Caco-2 (cell line): Measurements from ENCODE around the gene SSTR5. TPM values are rescaled to one million over a fixed set of nuclear protein-coding genes. Genes with fewer than 3 reads are reported as not detected.

Source experiments
- BruUV-seq: library from RNA; stranded (reverse); fragments of 400-500 nt; replicated peaks from 2 replicates; lab custom pipeline; 2021; lab: Mats Ljungman, UMichigan
- CTCF ChIA-PET: fragments of 300-600 bp; sonication (Branson Sonifier 250); formaldehyde crosslinking; loops from one replicate; lab custom pipeline; 2022; ENCODE audit warnings: antibody characterized with exemption; lab: Charles Lee
- POLR2A ChIA-PET: fragments of 300-600 bp; sonication (Branson Sonifier 250); formaldehyde crosslinking; loops from one replicate; lab custom pipeline; 2022; ENCODE audit warnings: antibody characterized with exemption; lab: Charles Lee
- DNase-seq, 2 experiments: peaks; one replicate each; pipeline versions ENCODE4 v3.0.0 to v3.0.0-alpha.2; 2020 to 2022
- H3K27me3 ChIP-seq: replicated peaks from 2 replicates; pipeline ENCODE4 v1.6.0; 2011; ENCODE audit warnings: low read length; ENCODE audit not compliant: control insufficient read depth, insufficient read depth
- H3K36me3 ChIP-seq: 2 replicates; pipeline ENCODE4 v1.5.1; 2011; ENCODE audit warnings: low read length; ENCODE audit not compliant: control insufficient read depth, insufficient read depth
- H3K4me1 ChIP-seq: fragments of 250-450 bp; sonication (Bioruptor Pico); 2 replicates; pipeline ENCODE4 v1.5.1; 2020; ENCODE audit warnings: mild to moderate bottlenecking
- H3K4me3 ChIP-seq: 2 replicates; pipeline ENCODE4 v1.5.1; 2011; ENCODE audit warnings: low read depth, mild to moderate bottlenecking, control low read depth, low read length
- H3K9me3 ChIP-seq: fragments of 250-450 bp; sonication (Bioruptor Pico); 2 replicates; pipeline ENCODE4 v1.5.1; 2020; ENCODE audit warnings: mild to moderate bottlenecking, moderate library complexity
- H3K27ac Mint-ChIP-seq: one replicate; pipeline ENCODE4 v1.8.0; 2022; ENCODE audit warnings: mixed read lengths; ENCODE audit not compliant: unreplicated experiment
- H3K27me3 Mint-ChIP-seq: one replicate; pipeline ENCODE4 v1.8.0; 2022; ENCODE audit warnings: mixed read lengths; ENCODE audit not compliant: insufficient read depth, unreplicated experiment
- H3K36me3 Mint-ChIP-seq: one replicate; pipeline ENCODE4 v1.8.0; 2022; ENCODE audit warnings: mild to moderate bottlenecking, mixed read lengths; ENCODE audit not compliant: insufficient read depth, unreplicated experiment
- H3K4me1 Mint-ChIP-seq: one replicate; pipeline ENCODE4 v1.8.0; 2022; ENCODE audit warnings: low read depth, mixed read lengths; ENCODE audit not compliant: unreplicated experiment
- H3K4me3 Mint-ChIP-seq: one replicate; pipeline ENCODE4 v1.8.0; 2022; ENCODE audit warnings: mild to moderate bottlenecking, moderate library complexity, mixed read lengths; ENCODE audit not compliant: unreplicated experiment
- H3K9me3 Mint-ChIP-seq: one replicate; pipeline ENCODE4 v1.8.0; 2022; ENCODE audit warnings: mixed read lengths; ENCODE audit not compliant: unreplicated experiment
- intact Hi-C: fragments of 100-400 bp; cut with micrococcal nuclease; formaldehyde crosslinking; loops from one replicate; pipeline ENCODE4 v1.10.0; 2022; ENCODE audit not compliant: unreplicated experiment
- total RNA-seq: library from RNA; stranded (reverse); gene quantifications from 2 replicates; pipeline ENCODE4 v1.2.3, GENCODE V29; 2022
- TF ChIP-seq, protein P1 (sequence below), 2 experiments: fragments of 200-600 bp in 1 of 2; IDR thresholded peaks; 1 replicate in 1 of 2; 2 replicates in 1 of 2; pipeline versions ENCODE4 v1.5.1 to v1.8.0; 2011 to 2022; ENCODE audit warnings: antibody characterized with exemption in 1 of 2, control low read depth in 1 of 2, inconsistent platforms in 1 of 2, low read depth in 1 of 2, low read length in 1 of 2, mild to moderate bottlenecking in 1 of 2, moderate library complexity in 1 of 2; ENCODE audit not compliant: insufficient read depth in 1 of 2, severe bottlenecking in 1 of 2, unreplicated experiment in 1 of 2

Gene SSTR5
- total RNA-seq, 1 experiment from 2014 or later: 0.23 TPM

DNA sequence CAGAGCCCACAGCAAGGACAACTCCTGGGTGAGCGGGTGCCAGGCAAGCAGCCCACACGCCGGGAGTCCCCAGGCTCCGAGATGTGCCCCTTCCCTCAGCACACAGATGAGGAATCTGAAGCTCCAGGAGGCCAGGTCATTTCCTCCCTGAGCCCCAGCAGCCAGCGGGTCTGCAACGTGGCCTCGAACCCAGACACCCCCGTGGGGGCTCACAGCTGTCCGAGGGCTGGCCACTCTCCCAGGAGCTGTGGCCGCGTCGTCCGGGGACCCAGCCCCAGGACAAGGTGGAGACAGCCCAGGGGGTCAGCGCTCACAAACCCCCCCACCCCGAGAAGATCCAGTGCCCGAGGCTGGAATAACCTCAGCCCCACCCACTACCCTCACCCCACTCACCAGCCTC is 40.9 kb downstream of the SSTR5 start:
- Histone ChIP-seq H3K4me3 (no peak overlapping the region), H3K4me1 (no peaks in the 10 kb centered on the region), H3K9me3 (no peaks in the 10 kb centered on the region), H3K36me3 (no peaks in the 10 kb centered on the region), H3K27me3 (no peaks in the 10 kb centered on the region; the same call in 1 of the 2 replicates)
- TF ChIP-seq, protein P1, sequence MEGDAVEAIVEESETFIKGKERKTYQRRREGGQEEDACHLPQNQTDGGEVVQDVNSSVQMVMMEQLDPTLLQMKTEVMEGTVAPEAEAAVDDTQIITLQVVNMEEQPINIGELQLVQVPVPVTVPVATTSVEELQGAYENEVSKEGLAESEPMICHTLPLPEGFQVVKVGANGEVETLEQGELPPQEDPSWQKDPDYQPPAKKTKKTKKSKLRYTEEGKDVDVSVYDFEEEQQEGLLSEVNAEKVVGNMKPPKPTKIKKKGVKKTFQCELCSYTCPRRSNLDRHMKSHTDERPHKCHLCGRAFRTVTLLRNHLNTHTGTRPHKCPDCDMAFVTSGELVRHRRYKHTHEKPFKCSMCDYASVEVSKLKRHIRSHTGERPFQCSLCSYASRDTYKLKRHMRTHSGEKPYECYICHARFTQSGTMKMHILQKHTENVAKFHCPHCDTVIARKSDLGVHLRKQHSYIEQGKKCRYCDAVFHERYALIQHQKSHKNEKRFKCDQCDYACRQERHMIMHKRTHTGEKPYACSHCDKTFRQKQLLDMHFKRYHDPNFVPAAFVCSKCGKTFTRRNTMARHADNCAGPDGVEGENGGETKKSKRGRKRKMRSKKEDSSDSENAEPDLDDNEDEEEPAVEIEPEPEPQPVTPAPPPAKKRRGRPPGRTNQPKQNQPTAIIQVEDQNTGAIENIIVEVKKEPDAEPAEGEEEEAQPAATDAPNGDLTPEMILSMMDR (IDR thresholded peaks at IDR 0.05; ENCODE audit: insufficient read depth in 1 of 2, low read depth in 1 of 2, low read length in 1 of 2, severe bottlenecking in 1 of 2, unreplicated experiment in 1 of 2): no peak
- BruUV-seq: no TSS peak
- Mint-ChIP-seq H3K4me3 (no peak overlapping the region), H3K36me3 (no peaks in the 10 kb centered on the region), H3K4me1 (no peaks in the 10 kb centered on the region), H3K27ac (no peak overlapping the region), H3K27me3 (peaks cover 3% of the 10 kb centered on the region), H3K9me3 (no peaks in the 10 kb centered on the region)
- CTCF ChIA-PET: no interaction called here
- DNase-seq: no peak
- intact Hi-C loops: no loop called here
- POLR2A ChIA-PET: no interaction called here

DNA sequence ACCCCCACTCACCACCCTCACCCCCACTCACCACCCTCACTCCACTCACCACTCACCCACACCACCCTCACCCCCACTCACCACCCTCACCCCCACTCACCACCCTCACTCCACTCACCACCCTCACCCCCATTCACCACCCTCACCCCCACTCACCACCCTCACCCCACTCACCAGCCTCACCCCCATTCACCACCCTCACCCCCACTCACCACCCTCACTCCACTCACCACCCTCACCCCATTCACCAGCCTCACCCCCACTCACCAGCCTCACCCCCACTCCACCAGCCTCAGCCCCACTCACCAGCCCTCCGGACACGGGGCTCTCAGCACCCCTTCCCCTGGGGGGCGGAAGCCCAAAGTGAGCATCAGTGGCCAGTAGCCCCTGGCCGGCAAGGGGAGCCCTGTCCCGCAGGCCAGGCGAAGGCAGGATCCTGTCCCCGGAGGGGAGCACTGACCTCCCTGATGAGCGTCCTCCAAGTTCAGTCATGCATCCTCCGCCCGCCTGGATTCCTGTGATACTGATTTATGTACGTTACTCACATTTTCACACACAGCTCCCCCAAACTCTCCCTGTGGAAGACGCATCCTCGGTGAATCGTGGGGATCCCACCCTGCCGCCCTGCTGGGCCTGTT is 41.5 kb downstream of the SSTR5 start:
- TF ChIP-seq, protein P1 (IDR thresholded peaks at IDR 0.05; ENCODE audit: insufficient read depth in 1 of 2, low read depth in 1 of 2, low read length in 1 of 2, severe bottlenecking in 1 of 2, unreplicated experiment in 1 of 2): no peak
- Histone ChIP-seq H3K27me3 (no peaks in the 10 kb centered on the region), H3K4me1 (no peaks in the 10 kb centered on the region), H3K9me3 (no peaks in the 10 kb centered on the region), H3K4me3 (no peak overlapping the region), H3K36me3 (no peaks in the 10 kb centered on the region)
- no peaks in the 10 kb centered on the region for H3K4me1 Mint-ChIP-seq
- BruUV-seq: no TSS peak
- H3K27me3 Mint-ChIP-seq: peaks cover 3% of the 10 kb centered on the region
- POLR2A ChIA-PET: no interaction called here
- no peak overlapping the region for H3K27ac Mint-ChIP-seq
- no peaks in the 10 kb centered on the region for H3K36me3 Mint-ChIP-seq
- no peak overlapping the region for H3K4me3 Mint-ChIP-seq
- CTCF ChIA-PET: no interaction called here
- no peak for DNase-seq
- intact Hi-C loops: no loop called here
- H3K9me3 Mint-ChIP-seq: no peaks in the 10 kb centered on the region

DNA sequence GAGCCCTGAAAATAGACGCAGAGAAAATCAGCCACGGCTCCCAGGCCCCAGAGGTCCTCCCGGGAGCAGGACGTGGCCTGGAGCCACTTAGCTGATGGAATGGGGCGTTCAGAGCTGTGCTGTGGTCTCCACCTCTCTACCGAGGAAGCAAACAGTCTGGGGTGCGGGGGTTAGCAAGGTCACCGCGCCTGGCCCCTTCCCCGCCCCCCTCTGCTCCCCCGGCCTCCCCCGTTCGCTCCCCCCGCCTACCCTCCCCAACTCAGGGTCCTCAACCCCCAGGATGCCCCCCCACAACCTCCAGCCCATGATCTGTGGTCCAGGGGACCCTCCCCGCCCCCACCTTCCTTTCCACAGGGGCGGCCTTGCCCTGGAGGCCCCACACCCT is 44.1 kb downstream of the SSTR5 start:
- Histone ChIP-seq H3K36me3 (no peaks in the 10 kb centered on the region), H3K4me1 (no peaks in the 10 kb centered on the region), H3K4me3 (no peak overlapping the region), H3K27me3 (no peaks in the 10 kb centered on the region), H3K9me3 (no peaks in the 10 kb centered on the region)
- H3K9me3 Mint-ChIP-seq: no peaks in the 10 kb centered on the region
- TF ChIP-seq, protein P1 (IDR thresholded peaks at IDR 0.05; ENCODE audit: insufficient read depth in 1 of 2, low read depth in 1 of 2, low read length in 1 of 2, severe bottlenecking in 1 of 2, unreplicated experiment in 1 of 2): no peak
- no TSS peak for BruUV-seq
- no peak overlapping the region for H3K27ac Mint-ChIP-seq
- H3K4me3 Mint-ChIP-seq: no peak overlapping the region
- intact Hi-C loops: no loop called here
- H3K36me3 Mint-ChIP-seq: no peaks in the 10 kb centered on the region
- H3K27me3 Mint-ChIP-seq: no peaks in the 10 kb centered on the region
- H3K4me1 Mint-ChIP-seq: no peaks in the 10 kb centered on the region
- DNase-seq: no peak
- POLR2A ChIA-PET: no interaction called here
- CTCF ChIA-PET: no interaction called here
